HL-60 (cell line): ENCODE results near the gene RHOF.
A peak's percentile ranks its signal among the peaks of the same experiment; 100 is the strongest.

ENCODE experiments used
- DNase-seq, 2 experiments: peaks; one replicate each; pipeline ENCODE4 v3.0.0-alpha.2; 2010 to 2020; ENCODE audit warnings: low read depth in 1 of 2, low spot score in 1 of 2
- H3K27ac ChIP-seq: fragments of 250-450 bp; sonication (Bioruptor Pico); replicated peaks from 2 replicates; pipeline ENCODE4 v1.5.1; 2020; ENCODE audit warnings: mild to moderate bottlenecking, moderate library complexity
- H3K27me3 ChIP-seq: fragments of 250-450 bp; sonication (Bioruptor Pico); 2 replicates; pipeline ENCODE4 v1.5.1; 2021; ENCODE audit warnings: mild to moderate bottlenecking, moderate library complexity; ENCODE audit not compliant: insufficient read depth, poor library complexity, severe bottlenecking
- H3K4me3 ChIP-seq: replicated peaks from 2 replicates; pipeline ENCODE4 v1.5.1; 2011; ENCODE audit warnings: mild to moderate bottlenecking, control low read depth, low read length; ENCODE audit not compliant: insufficient read depth
- GABPA ChIP-seq: IDR thresholded peaks from 2 replicates; pipeline ENCODE4 v1.6.1; 2012; ENCODE audit warnings: low read depth
- POLR2AphosphoS5 ChIP-seq: IDR thresholded peaks from 2 replicates; pipeline ENCODE4 v1.6.1; 2012; ENCODE audit warnings: low read depth
- SPI1 ChIP-seq: IDR thresholded peaks from 2 replicates; pipeline ENCODE4 v1.6.1; 2012; ENCODE audit warnings: low read depth, mild to moderate bottlenecking, borderline replicate concordance
- TF ChIP-seq, protein P1 (sequence below): IDR thresholded peaks from 2 replicates; pipeline ENCODE4 v1.6.1; 2012; ENCODE audit warnings: low read depth; ENCODE audit not compliant: insufficient replicate concordance
- TF ChIP-seq, protein P2 (sequence below): IDR thresholded peaks from one replicate; pipeline ENCODE4 v1.5.1; 2011; ENCODE audit warnings: low read length, control low read depth, inconsistent platforms; ENCODE audit not compliant: insufficient read depth

Gene RHOF

DNA sequence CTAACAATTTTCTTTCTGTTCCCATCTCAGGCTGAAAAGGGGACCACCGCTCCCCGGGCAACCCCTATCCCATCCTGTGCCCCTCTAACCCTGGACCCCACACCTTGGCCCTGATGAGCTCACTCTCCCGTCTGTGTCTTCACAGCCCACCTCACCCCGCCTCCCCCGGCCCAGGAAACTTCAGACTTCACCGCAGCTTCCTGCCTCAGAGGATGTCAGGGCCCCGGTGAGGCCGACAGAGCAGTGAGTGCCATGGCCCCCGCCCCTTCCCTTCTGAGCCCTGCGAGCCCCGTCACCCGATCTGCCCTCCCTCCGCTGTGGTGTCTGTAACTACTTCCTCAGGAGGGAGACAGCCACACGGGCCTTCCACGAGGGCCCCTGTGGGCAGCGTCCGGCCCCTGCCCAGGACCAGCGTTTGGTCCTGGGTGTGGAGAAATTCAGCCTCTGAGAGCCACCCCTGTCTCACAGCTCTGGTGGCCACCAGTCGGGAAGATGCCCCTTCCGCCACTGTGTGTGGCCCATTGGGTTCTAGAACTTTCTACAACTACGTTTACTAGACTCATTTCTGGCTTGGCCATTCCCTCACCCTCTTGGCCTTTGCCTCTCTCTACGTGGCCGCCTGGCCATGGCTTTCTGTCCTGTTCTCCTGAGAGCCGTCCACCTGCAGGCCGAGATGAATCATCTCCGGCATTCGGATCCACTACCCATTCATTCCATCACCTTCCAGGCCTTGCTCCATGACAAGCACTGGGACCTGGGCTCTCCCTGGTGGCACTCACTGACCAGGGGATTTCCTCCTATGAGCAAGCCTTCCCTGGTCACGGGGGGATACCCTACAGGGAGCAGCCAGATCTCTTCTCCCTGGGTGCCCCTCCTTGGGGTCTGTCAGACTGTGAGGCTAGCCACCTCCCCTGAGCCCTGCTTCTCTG lies 3.4 kb downstream of the RHOF start:
- TF ChIP-seq, protein P1, sequence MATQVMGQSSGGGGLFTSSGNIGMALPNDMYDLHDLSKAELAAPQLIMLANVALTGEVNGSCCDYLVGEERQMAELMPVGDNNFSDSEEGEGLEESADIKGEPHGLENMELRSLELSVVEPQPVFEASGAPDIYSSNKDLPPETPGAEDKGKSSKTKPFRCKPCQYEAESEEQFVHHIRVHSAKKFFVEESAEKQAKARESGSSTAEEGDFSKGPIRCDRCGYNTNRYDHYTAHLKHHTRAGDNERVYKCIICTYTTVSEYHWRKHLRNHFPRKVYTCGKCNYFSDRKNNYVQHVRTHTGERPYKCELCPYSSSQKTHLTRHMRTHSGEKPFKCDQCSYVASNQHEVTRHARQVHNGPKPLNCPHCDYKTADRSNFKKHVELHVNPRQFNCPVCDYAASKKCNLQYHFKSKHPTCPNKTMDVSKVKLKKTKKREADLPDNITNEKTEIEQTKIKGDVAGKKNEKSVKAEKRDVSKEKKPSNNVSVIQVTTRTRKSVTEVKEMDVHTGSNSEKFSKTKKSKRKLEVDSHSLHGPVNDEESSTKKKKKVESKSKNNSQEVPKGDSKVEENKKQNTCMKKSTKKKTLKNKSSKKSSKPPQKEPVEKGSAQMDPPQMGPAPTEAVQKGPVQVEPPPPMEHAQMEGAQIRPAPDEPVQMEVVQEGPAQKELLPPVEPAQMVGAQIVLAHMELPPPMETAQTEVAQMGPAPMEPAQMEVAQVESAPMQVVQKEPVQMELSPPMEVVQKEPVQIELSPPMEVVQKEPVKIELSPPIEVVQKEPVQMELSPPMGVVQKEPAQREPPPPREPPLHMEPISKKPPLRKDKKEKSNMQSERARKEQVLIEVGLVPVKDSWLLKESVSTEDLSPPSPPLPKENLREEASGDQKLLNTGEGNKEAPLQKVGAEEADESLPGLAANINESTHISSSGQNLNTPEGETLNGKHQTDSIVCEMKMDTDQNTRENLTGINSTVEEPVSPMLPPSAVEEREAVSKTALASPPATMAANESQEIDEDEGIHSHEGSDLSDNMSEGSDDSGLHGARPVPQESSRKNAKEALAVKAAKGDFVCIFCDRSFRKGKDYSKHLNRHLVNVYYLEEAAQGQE: peak; percentile 31
- TF ChIP-seq, protein P2, sequence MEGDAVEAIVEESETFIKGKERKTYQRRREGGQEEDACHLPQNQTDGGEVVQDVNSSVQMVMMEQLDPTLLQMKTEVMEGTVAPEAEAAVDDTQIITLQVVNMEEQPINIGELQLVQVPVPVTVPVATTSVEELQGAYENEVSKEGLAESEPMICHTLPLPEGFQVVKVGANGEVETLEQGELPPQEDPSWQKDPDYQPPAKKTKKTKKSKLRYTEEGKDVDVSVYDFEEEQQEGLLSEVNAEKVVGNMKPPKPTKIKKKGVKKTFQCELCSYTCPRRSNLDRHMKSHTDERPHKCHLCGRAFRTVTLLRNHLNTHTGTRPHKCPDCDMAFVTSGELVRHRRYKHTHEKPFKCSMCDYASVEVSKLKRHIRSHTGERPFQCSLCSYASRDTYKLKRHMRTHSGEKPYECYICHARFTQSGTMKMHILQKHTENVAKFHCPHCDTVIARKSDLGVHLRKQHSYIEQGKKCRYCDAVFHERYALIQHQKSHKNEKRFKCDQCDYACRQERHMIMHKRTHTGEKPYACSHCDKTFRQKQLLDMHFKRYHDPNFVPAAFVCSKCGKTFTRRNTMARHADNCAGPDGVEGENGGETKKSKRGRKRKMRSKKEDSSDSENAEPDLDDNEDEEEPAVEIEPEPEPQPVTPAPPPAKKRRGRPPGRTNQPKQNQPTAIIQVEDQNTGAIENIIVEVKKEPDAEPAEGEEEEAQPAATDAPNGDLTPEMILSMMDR: no peak
- TF ChIP-seq POLR2AphosphoS5 (peak; percentile 82), SPI1 (peak; percentile 72), GABPA (peak; percentile 37; the same call in 1 of the 2 replicates)
- Histone ChIP-seq H3K27me3 (no peaks in the 10 kb centered on the region), H3K4me3 (peak overlapping the region; percentile 1), H3K27ac (peak overlapping the region; percentile 91)
- DNase-seq: peak in 1 of 2 experiments; percentile 98

DNA sequence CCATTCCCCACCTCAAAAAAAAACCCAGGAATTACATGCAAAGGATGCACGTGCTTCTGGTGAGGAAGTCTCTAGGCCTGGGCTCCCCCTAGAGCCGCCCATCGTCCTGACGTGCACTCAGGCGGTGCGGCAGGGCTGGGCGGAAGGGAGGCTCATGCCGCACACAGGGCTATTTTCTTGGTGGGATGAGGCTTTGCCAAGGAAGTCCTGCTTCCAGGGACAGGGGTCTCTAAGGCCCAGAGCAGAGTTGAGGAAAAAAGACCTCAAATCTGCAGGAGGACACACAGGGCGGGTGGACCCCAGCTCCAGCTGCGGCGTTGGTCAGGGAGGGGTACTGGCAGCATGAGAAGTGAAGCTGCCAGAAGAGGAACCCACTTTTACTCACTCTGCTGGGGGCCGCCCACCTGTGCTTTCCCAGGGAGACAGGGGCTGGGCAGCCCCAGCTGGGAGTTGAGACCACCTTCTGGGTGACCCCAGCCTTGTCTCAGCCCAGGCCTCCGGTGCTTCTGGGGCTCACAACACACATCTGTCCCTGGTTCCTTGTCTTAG lies 4.2 kb downstream of the RHOF start:
- peak overlapping the region; percentile 1; the same call in 1 of the 2 replicates for H3K4me3 ChIP-seq
- DNase-seq: peak in 1 of 2 experiments; percentile 75
- H3K27ac ChIP-seq: peak overlapping the region; percentile 91
- no peaks in the 10 kb centered on the region for H3K27me3 ChIP-seq
- TF ChIP-seq, protein P2: no peak
- TF ChIP-seq SPI1 (peak; percentile 70), POLR2AphosphoS5 (peak; percentile 72), GABPA (no peak)
- TF ChIP-seq, protein P1: no peak

DNA sequence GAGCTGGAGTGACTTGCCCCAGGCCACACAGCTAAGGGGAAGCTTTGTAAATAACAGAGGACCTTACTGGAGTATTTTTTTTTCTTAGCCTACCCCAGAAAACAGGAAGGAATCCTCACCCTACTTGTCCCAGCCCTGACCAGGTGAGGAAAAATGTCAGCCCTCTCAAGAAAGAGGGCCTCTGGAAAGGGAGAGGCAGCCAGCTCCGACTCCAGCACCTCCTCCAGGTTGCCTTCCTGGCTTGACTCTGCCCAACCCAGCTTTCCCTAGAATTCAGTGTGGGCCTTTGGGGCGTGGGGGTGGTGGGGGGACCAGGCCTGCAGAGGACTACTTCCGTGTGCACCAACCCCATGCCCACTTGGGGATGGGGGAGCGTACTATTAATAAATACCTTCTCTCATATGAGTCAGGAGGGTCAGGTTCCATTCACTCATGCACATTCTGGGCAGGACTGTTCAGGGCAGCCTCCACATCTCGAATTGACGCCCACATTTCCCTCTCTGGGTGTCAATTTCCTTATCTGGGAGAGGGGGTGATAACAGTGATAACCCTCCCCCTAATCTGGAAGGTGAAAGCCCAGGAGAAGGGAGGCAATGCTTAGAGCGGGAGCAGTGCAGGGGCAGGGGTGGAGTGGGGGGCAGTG lies 5.2 kb downstream of the RHOF start:
- no peak for DNase-seq
- no peak for TF ChIP-seq POLR2AphosphoS5
- TF ChIP-seq SPI1: no peak
- TF ChIP-seq, protein P1: no peak
- no peak for TF ChIP-seq GABPA
- Histone ChIP-seq H3K27me3 (no peaks in the 10 kb centered on the region), H3K4me3 (no peak overlapping the region), H3K27ac (peak overlapping the region; percentile 91)
